Hepatocyte (in vitro differentiated cells): Measurements from ENCODE around the gene GTF2IRD2. TPM values are rescaled to one million over a fixed set of nuclear protein-coding genes. Genes with fewer than 3 reads are reported as not detected.
"Not testable (repeated sequence)": the region's sequence is repeated elsewhere in the genome, so short reads cannot be mapped to it uniquely, and the experiment has no call there.

Experiments
- DNase-seq: peaks from one replicate; pipeline ENCODE4 v3.0.0-alpha.2; 2016; ENCODE audit warnings: low spot score
- H2AFZ ChIP-seq: fragments of 200-600 bp; sonication (generic); 2 replicates; pipeline ENCODE4 v1.6.0; 2016; ENCODE audit warnings: antibody characterized with exemption, mild to moderate bottlenecking
- H3K27ac ChIP-seq: fragments of 200-600 bp; sonication (generic); 2 replicates; pipeline ENCODE4 v1.5.1; 2016; ENCODE audit warnings: mild to moderate bottlenecking
- H3K27me3 ChIP-seq: fragments of 200-600 bp; sonication (generic); 2 replicates; pipeline ENCODE4 v1.6.1; 2016
- H3K36me3 ChIP-seq: fragments of 200-600 bp; sonication (generic); replicated peaks from 2 replicates; pipeline ENCODE4 v1.5.1; 2016; ENCODE audit warnings: low read depth; ENCODE audit not compliant: insufficient read depth
- H3K4me1 ChIP-seq: fragments of 200-600 bp; sonication (generic); 2 replicates; pipeline ENCODE4 v1.5.1; 2016; ENCODE audit warnings: mild to moderate bottlenecking, moderate library complexity; ENCODE audit not compliant: insufficient read depth
- H3K4me2 ChIP-seq: fragments of 200-600 bp; sonication (generic); 2 replicates; pipeline ENCODE4 v1.6.0; 2016
- H3K4me3 ChIP-seq: fragments of 200-600 bp; sonication (generic); 2 replicates; pipeline ENCODE4 v1.5.1; 2016; ENCODE audit warnings: mild to moderate bottlenecking
- H3K79me2 ChIP-seq: fragments of 200-600 bp; sonication (generic); 2 replicates; pipeline ENCODE4 v1.6.0; 2017; ENCODE audit warnings: mild to moderate bottlenecking
- H3K9me2 ChIP-seq: fragments of 200-600 bp; sonication (generic); replicated peaks from 2 replicates; pipeline ENCODE4 v1.6.0; 2017; ENCODE audit warnings: mild to moderate bottlenecking; ENCODE audit not compliant: insufficient read depth
- H3K9me3 ChIP-seq: fragments of 200-600 bp; sonication (generic); 2 replicates; pipeline ENCODE4 v1.5.1; 2016; ENCODE audit warnings: low read depth, mild to moderate bottlenecking
- H4K20me1 ChIP-seq: fragments of 200-600 bp; sonication (generic); 2 replicates; pipeline ENCODE4 v1.6.0; 2016; ENCODE audit warnings: mild to moderate bottlenecking; ENCODE audit not compliant: insufficient read depth, poor library complexity, severe bottlenecking
- WGBS: methylation state at CpG from one replicate; pipeline ENCODE4 v1.1.6; 2016; ENCODE audit warnings: low lambda C conversion rate; ENCODE audit errors: missing lambda C conversion rate; 5-methylcytosine and 5-hydroxymethylcytosine counted together
- polyA plus RNA-seq: library from polyadenylated mRNA; unstranded; fragments of >200 nt; fragmentation: Nextera tagmentation; extraction: Ambion mirVana; gene quantifications from 2 replicates; pipeline ENCODE4 v1.2.1, GENCODE V29; 2016
- total RNA-seq: library from RNA; depleted of rRNA; stranded (reverse); fragments of >200 nt; gene quantifications from 2 replicates; pipeline ENCODE4 v1.2.3, GENCODE V29; 2014

Gene GTF2IRD2
- total and polyA plus RNA-seq, 2 experiments from 2014 or later = 19.7 to 27.2 TPM

DNA sequence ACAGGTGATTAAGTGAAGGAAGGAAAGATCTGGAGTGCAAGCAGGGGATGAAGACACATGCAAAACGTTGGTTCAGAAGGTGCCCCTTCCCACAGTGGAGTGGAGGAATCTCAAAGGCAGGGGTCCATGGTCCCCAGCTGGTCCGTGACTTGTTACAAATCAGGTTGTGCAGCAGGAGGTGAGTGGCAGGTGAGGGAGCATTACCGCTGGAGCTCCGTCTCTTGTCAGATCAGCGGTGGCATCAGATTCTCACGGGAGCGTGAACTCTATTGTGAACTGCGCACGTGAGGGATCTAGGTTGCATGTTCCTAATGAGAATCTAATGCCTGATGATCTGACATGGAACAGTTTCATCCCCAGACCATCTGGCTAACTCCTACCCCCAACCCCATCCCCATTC lies 21.1 kb upstream of the GTF2IRD2 start:
- not testable (repeated sequence) for H4K20me1 ChIP-seq, H3K4me3 ChIP-seq, H3K27ac ChIP-seq, H3K79me2 ChIP-seq, DNase-seq, H3K9me2 ChIP-seq, H3K4me1 ChIP-seq, H3K27me3 ChIP-seq, H3K36me3 ChIP-seq, H2AFZ ChIP-seq, H3K4me2 ChIP-seq, H3K9me3 ChIP-seq
- 96% methylated on average over 8 of the region's 9 CpGs for WGBS

DNA sequence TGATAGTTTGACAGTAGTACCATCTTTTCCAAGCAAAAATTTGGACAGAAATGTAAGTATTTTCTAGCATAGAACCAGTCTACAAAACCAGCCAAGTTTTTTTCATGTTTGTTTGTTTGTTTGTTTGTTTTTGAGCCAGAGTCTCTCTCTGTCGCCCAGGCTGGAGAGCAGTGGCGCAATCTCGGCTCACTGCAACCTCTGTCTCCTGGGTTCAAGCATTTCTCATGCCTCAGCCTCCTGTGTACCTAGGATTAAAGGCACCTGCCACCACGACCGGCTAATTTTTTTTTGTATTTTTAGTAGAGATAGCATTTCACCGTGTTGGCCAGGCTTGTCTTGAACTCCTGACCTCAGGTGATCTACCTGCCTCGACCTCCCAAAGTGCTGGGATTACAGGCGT lies 14.4 kb upstream of the GTF2IRD2 start:
- H3K9me3 ChIP-seq, DNase-seq, H3K79me2 ChIP-seq, H2AFZ ChIP-seq, H3K36me3 ChIP-seq, H3K4me1 ChIP-seq, H3K27ac ChIP-seq, H3K4me3 ChIP-seq, H4K20me1 ChIP-seq, H3K27me3 ChIP-seq, H3K9me2 ChIP-seq, H3K4me2 ChIP-seq: not testable (repeated sequence)
- 74% methylated on average over 8 of the region's 8 CpGs for WGBS

DNA sequence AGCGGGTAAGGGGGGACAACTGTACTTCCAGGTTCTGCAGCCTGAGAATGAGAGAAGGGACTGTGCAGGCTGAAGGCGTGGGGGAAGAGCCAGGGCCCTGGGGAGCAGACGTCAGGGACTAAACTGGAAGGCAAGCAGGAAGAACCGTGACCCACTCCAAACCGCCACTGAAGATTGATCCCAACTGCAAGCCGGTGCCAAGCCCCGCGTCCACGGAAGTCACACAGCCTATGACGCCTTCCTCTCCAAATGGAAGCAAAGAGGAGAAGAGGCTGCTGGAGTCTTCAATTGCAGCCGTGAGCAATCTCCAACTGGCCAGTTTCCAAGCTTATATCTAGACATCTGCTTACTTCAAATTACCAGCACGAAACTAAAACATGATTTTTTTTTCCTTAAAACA lies 1.6 kb downstream of the GTF2IRD2 start:
- not testable (repeated sequence) for H3K27me3 ChIP-seq, H3K4me3 ChIP-seq, DNase-seq, H3K9me2 ChIP-seq, H2AFZ ChIP-seq, H4K20me1 ChIP-seq, H3K27ac ChIP-seq, H3K79me2 ChIP-seq, H3K4me1 ChIP-seq, H3K4me2 ChIP-seq, H3K9me3 ChIP-seq, H3K36me3 ChIP-seq
- no CpG with 5 or more reads among the region's 12 CpGs for WGBS

DNA sequence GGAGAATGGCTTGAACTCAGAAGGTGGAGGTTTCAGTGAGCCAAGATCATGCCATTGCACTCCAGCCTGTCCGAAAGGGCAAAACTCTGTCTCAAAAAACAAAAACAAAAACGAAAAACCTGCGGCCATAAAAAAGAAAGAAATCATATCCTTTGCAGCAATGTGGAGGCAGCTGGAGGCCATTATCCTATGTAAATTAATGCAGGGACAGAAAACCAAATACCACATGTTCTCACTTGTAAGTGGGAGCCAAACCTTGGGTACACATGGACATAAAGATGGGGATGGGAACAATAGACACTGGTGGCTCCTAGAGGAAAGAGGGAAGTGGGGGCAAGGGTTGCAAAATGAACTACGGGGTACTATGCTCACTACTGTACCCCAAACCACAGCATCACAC lies 21.0 kb downstream of the GTF2IRD2 start:
- WGBS = no CpG with 5 or more reads among the region's 4 CpGs
- H4K20me1 ChIP-seq, H3K36me3 ChIP-seq, H3K27me3 ChIP-seq, H3K79me2 ChIP-seq, H3K9me2 ChIP-seq, H3K27ac ChIP-seq, DNase-seq, H3K4me3 ChIP-seq, H3K4me1 ChIP-seq, H3K9me3 ChIP-seq, H2AFZ ChIP-seq, H3K4me2 ChIP-seq: not testable (repeated sequence)

DNA sequence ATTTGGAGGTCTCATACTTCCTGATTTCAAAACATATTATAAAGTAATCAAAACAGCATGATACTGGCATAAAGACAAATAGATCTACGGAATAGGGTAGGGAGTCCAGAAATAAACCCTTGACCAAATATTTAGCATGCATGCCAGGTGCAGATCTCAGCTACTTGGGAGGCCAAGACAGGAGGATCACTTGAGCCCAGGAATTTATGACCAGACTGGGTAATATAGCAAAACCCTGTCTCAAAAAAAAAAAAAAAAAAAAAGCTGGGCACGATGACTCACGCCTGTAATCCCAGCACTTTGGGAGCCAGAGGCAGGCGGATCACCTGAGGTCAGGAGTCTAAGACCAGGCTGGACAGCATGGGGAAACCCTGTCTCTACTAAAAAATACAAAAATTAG lies 21.4 kb downstream of the GTF2IRD2 start:
- not testable (repeated sequence) for H3K9me3 ChIP-seq, H3K36me3 ChIP-seq, H3K27ac ChIP-seq, H3K4me3 ChIP-seq, H3K27me3 ChIP-seq, DNase-seq, H3K9me2 ChIP-seq, H3K79me2 ChIP-seq, H3K4me2 ChIP-seq, H3K4me1 ChIP-seq, H2AFZ ChIP-seq, H4K20me1 ChIP-seq
- WGBS = 64% methylated on average over 1 of the region's 4 CpGs

DNA sequence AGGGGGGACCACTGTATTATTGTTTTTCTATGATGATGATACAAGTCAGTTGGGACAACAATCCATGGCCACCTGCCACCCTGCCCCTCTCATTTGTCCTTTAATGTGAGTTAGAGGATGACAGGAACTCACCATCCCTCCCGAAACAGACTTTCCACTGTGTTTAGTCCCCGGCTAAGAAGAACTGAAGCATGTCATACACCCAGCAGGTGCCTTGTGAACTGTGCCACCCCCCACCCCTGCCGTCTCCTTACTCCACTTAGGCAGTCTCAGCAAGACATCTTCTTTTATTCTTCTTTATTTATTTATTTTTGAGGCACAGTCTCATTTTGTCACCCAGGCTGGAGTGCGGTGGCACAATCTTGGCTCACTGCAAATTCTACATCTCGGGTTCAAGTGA lies 30.1 kb downstream of the GTF2IRD2 start:
- H3K79me2 ChIP-seq = not testable (repeated sequence)

DNA sequence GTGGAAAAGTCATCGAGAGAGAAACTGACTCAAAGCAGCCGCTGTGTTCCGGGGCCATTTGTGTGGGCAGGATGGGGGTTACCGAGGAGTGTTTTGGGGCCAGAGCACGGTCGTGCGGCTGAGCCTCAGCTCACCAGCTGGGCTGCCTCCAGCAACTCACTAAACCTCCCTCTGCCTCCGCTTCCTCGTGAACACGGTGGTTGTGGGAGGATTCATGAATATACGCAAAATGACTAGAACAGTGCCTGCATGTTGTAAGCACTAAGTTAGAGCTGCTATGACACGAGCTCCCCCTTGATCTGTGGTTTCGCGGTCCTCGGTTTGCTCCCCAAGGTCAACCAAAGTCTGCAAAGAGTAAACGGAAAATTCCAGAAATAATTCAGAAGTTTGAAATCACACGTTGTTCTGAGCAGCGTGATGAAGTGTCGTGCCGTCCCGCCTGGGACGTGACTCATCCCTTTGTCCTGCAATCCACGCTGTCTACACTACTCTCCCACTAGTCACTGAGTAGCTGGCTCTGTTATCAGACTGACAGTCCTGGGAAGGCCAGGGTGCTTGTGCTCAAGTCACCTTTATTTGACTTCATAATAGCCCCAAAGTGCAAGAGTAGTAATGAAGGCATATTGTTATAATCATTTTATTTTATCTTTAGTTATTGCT lies 31.1 kb downstream of the GTF2IRD2 start:
- not testable (repeated sequence) for DNase-seq, H4K20me1 ChIP-seq, H3K36me3 ChIP-seq, H3K4me2 ChIP-seq, H3K9me3 ChIP-seq, H3K4me1 ChIP-seq, H3K4me3 ChIP-seq, H3K27me3 ChIP-seq, H3K27ac ChIP-seq, H2AFZ ChIP-seq, H3K9me2 ChIP-seq, H3K79me2 ChIP-seq
- no CpG with 5 or more reads among the region's 23 CpGs for WGBS

More for the DNA sequence above, 30.1 kb downstream of the GTF2IRD2 start:
- not testable (repeated sequence) for H3K9me2 ChIP-seq, H3K4me3 ChIP-seq, H3K4me2 ChIP-seq, H3K27me3 ChIP-seq, H3K27ac ChIP-seq, H4K20me1 ChIP-seq, H3K36me3 ChIP-seq, DNase-seq, H2AFZ ChIP-seq, H3K4me1 ChIP-seq, H3K9me3 ChIP-seq
- WGBS = no CpG with 5 or more reads among the region's 5 CpGs

DNA sequence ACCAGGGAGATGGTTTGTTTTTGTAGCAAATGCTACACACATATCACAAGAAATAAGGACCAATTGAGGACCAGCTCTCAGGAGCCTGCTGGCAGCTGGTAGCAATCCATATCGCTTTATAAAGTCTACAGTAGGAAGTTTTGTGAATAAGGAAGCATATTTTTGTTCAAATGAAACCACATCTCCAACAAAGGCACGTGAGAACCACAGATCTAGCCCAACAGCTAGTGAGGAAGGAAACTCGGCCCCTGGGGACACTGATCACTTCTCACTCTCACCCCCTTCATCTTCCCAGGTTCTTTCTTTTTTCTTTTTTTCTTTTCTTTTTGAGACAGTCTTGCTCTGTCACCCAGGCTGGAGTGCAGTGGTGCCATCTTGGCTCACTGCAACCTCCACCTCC lies 35.5 kb downstream of the GTF2IRD2 start:
- not testable (repeated sequence) for H3K9me2 ChIP-seq, H2AFZ ChIP-seq, H3K27ac ChIP-seq, DNase-seq, H3K4me3 ChIP-seq, H3K36me3 ChIP-seq, H3K27me3 ChIP-seq, H4K20me1 ChIP-seq, H3K4me1 ChIP-seq, H3K79me2 ChIP-seq, H3K9me3 ChIP-seq, H3K4me2 ChIP-seq
- no CpG with 5 or more reads among the region's 3 CpGs for WGBS

DNA sequence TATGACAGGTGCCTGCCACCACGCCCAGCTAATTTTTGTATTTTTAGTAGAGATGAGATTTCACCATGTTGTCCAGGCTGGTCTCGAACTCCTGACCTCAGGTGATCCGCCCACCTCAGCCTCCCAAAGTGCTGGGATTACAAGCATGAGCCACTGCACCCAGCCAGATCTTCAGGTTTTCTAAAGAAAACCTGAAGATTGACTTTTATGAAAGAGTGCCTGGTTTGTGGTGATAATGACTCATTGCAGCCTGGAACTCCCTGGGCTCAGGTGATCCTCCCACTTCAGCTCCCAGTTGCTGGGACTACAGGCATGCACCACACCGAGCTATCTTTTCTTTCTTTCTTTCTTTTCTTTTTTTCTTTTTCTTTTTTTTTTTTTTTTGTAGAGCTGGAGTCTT lies 52.8 kb downstream of the GTF2IRD2 start:
- not testable (repeated sequence) for H3K9me2 ChIP-seq, H3K4me1 ChIP-seq, H3K36me3 ChIP-seq, H3K4me3 ChIP-seq, H3K4me2 ChIP-seq, H3K79me2 ChIP-seq, H2AFZ ChIP-seq, H3K27me3 ChIP-seq, H3K9me3 ChIP-seq, DNase-seq, H4K20me1 ChIP-seq, H3K27ac ChIP-seq
- 40% methylated on average over 1 of the region's 4 CpGs for WGBS
